ENCODE results near the gene CHCHD3.
"Not testable (repeated sequence)": the region's sequence is repeated elsewhere in the genome, so short reads cannot be mapped to it uniquely, and the experiment has no call there.

The CHCHD3 gene

GRCh38 chr7:132910657-132911056, 171.2 kb downstream of the CHCHD3 start:
- in situ Hi-C loops (cut with MboI; ENCODE audit: low sequenced_read_pairs), result no loop called here

- in situ Hi-C loops (cut with MboI; ENCODE audit: low sequenced_read_pairs), result no loop called here
Measured at GRCh38 chr7:132907380-132907940, 174.4 kb downstream of the CHCHD3 start.

GRCh38 chr7:132906193-132906835, 175.6 kb downstream of the CHCHD3 start:
- in situ Hi-C loops (cut with MboI; ENCODE audit: low sequenced_read_pairs), result no loop called here

GRCh38 chr7:132905136-132905535, 176.8 kb downstream of the CHCHD3 start:
- in situ Hi-C loops (cut with MboI; ENCODE audit: low sequenced_read_pairs), result not testable (repeated sequence)

GRCh38 chr7:132904209-132904608, 177.7 kb downstream of the CHCHD3 start:
- in situ Hi-C loops (cut with MboI; ENCODE audit: low sequenced_read_pairs), result no loop called here

GRCh38 chr7:132902294-132902693, 179.6 kb downstream of the CHCHD3 start:
- in situ Hi-C loops (cut with MboI; ENCODE audit: low sequenced_read_pairs), result not testable (repeated sequence)

GRCh38 chr7:132901241-132901640, 180.6 kb downstream of the CHCHD3 start:
- in situ Hi-C loops (cut with MboI; ENCODE audit: low sequenced_read_pairs), result no loop called here

GRCh38 chr7:132899833-132900232, 182.1 kb downstream of the CHCHD3 start:
- in situ Hi-C loops (cut with MboI; ENCODE audit: low sequenced_read_pairs), result no loop called here

GRCh38 chr7:132898641-132899175, 183.2 kb downstream of the CHCHD3 start:
- in situ Hi-C loops (cut with MboI; ENCODE audit: low sequenced_read_pairs), result not testable (repeated sequence)

- in situ Hi-C loops (cut with MboI; ENCODE audit: low sequenced_read_pairs), result no loop called here
Measured at GRCh38 chr7:132897093-132897687, 184.7 kb downstream of the CHCHD3 start.

- in situ Hi-C loops (cut with MboI; ENCODE audit: low sequenced_read_pairs), result no loop called here
Measured at GRCh38 chr7:132895231-132895630, 186.7 kb downstream of the CHCHD3 start.

- in situ Hi-C loops (cut with MboI; ENCODE audit: low sequenced_read_pairs), result no loop called here
Measured at GRCh38 chr7:132893560-132893959, 188.3 kb downstream of the CHCHD3 start.

- in situ Hi-C loops (cut with MboI; ENCODE audit: low sequenced_read_pairs), result not testable (repeated sequence)
Measured at GRCh38 chr7:132892744-132893143, 189.1 kb downstream of the CHCHD3 start.

GRCh38 chr7:132891554-132891953, 190.3 kb downstream of the CHCHD3 start:
- in situ Hi-C loops (cut with MboI; ENCODE audit: low sequenced_read_pairs), result no loop called here

GRCh38 chr7:132882714-132883428, 199.0 kb downstream of the CHCHD3 start:
- in situ Hi-C loops (cut with MboI; ENCODE audit: low sequenced_read_pairs), result no loop called here

GRCh38 chr7:132881317-132881716, 200.6 kb downstream of the CHCHD3 start:
- in situ Hi-C loops (cut with MboI; ENCODE audit: low sequenced_read_pairs), result no loop called here

GRCh38 chr7:132879579-132879978, 202.3 kb downstream of the CHCHD3 start:
- in situ Hi-C loops (cut with MboI; ENCODE audit: low sequenced_read_pairs), result no loop called here

GRCh38 chr7:132878204-132878919, 203.5 kb downstream of the CHCHD3 start:
- in situ Hi-C loops (cut with MboI; ENCODE audit: low sequenced_read_pairs), result no loop called here

- in situ Hi-C loops (cut with MboI; ENCODE audit: low sequenced_read_pairs), result no loop called here
Measured at GRCh38 chr7:132877573-132877972, 204.3 kb downstream of the CHCHD3 start.

- in situ Hi-C loops (cut with MboI; ENCODE audit: low sequenced_read_pairs), result no loop called here
Measured at GRCh38 chr7:132876576-132876975, 205.3 kb downstream of the CHCHD3 start.

- in situ Hi-C loops (cut with MboI; ENCODE audit: low sequenced_read_pairs), result no loop called here
Measured at GRCh38 chr7:132872034-132872433, 209.9 kb downstream of the CHCHD3 start.

Data from hTERT RPE-1 (cell line).